Measurements from ENCODE around the gene B4GALNT3.

Gene B4GALNT3

DNA sequence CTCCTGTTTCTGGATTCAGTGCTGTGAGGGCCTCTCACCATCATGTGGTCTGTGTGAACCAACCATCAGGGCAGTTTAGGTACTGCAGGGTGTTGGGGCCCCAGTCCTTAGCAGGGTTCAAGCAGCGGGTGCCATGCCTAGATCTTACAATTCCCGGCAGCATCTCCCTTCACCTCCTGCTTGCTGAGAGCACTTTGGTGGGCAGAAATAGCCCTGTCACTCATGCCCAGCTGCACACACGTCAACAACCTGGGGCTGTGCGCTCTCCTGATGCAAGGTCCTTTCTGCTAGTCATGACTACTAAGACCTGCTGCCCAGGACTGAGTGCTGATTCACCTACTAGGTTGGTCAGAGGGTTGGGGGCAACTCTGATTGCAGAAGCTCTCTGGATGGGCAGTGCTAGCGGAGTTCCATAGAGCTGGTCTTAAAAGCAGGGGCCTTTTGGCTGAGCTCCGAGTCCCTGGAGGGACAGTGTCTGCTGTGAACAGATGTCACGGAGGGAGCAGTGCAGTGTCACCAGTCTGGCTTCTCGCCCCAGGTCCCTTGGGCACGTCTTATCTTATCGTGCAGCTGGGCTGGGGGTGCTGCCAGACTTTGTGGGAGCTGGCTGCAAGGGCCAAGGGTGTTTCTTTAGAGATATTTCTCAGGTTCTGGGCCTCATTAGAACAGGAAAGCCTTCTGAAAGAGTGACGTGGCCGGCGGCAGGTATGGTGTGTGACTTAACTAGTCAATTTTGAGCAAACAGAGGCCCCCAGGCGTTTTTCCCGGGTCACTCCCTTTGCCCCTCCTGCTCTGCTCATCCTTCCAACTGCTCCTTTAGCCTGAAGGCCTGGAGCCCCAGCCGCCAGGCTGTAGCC lies 131.7 kb downstream of the B4GALNT3 start:
- in situ Hi-C loops (cut with MboI; ENCODE audit: low sequenced_read_pairs, unreplicated experiment) = no loop called here
- TF ChIP-seq, protein P1, sequence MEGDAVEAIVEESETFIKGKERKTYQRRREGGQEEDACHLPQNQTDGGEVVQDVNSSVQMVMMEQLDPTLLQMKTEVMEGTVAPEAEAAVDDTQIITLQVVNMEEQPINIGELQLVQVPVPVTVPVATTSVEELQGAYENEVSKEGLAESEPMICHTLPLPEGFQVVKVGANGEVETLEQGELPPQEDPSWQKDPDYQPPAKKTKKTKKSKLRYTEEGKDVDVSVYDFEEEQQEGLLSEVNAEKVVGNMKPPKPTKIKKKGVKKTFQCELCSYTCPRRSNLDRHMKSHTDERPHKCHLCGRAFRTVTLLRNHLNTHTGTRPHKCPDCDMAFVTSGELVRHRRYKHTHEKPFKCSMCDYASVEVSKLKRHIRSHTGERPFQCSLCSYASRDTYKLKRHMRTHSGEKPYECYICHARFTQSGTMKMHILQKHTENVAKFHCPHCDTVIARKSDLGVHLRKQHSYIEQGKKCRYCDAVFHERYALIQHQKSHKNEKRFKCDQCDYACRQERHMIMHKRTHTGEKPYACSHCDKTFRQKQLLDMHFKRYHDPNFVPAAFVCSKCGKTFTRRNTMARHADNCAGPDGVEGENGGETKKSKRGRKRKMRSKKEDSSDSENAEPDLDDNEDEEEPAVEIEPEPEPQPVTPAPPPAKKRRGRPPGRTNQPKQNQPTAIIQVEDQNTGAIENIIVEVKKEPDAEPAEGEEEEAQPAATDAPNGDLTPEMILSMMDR (IDR thresholded peaks at IDR 0.05; ENCODE audit: borderline replicate concordance, control extremely low read depth, extremely low read depth, insufficient read depth, missing control alignments) = no peak
- no peak for DNase-seq (ENCODE audit: low spot score)

- TF ChIP-seq, protein P1 (IDR thresholded peaks at IDR 0.05; ENCODE audit: borderline replicate concordance, control extremely low read depth, extremely low read depth, insufficient read depth, missing control alignments) = no peak
- no peak for DNase-seq (ENCODE audit: low spot score)
- in situ Hi-C loops (cut with MboI; ENCODE audit: low sequenced_read_pairs, unreplicated experiment) = no loop called here
Observed at GRCh38 chr12:592024-592505, 132.3 kb downstream of the B4GALNT3 start.

DNA sequence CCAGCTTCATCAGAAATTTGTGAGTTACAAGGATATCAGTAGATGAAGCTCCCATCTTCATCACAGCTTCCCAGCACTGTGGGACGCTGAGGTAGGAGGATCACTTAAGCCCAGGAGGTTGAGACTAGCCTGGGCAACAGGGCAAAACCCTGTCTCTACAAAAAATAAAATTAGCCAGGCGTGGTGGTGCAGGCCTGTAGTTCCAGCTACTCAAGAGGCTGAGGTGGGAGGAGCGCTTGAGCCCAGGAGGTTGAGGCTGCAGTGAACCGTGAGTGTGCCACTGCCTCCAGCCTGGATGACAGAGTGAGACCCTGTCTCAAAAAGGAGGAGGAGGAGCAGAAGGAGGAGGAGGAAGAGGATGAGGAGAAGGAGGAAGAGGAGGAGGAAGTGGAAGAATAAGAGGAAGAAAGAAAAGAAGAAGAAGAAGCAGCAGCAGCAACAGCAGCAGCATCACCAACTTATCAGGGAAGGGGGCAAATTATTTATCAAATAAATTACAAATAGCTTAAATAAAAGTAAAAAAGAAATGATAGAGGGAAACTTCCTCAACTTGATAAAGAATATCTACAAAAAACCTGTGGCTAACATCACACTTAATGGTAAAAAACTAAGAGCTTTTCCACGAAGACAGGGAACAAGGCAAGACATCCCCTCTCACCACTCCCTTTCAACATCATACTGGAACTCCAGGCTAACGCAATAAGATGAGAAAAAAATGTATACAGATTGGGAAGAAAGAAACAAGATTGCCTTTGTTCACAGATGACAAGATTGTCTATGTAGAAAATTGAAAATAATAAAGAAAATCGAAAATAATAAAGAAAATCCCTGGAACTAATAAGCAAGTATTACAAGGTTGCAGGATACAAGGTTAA lies 133.9 kb downstream of the B4GALNT3 start:
- in situ Hi-C loops (cut with MboI; ENCODE audit: low sequenced_read_pairs, unreplicated experiment) = no loop called here
- no peak for DNase-seq (ENCODE audit: low spot score)
- TF ChIP-seq, protein P1 (IDR thresholded peaks at IDR 0.05; ENCODE audit: borderline replicate concordance, control extremely low read depth, extremely low read depth, insufficient read depth, missing control alignments) = no peak

- DNase-seq (ENCODE audit: low spot score) = no peak
- TF ChIP-seq, protein P1 (IDR thresholded peaks at IDR 0.05; ENCODE audit: borderline replicate concordance, control extremely low read depth, extremely low read depth, insufficient read depth, missing control alignments) = no peak
- in situ Hi-C loops (cut with MboI; ENCODE audit: low sequenced_read_pairs, unreplicated experiment) = no loop called here
Observed at GRCh38 chr12:597926-598568, 138.3 kb downstream of the B4GALNT3 start.

DNA sequence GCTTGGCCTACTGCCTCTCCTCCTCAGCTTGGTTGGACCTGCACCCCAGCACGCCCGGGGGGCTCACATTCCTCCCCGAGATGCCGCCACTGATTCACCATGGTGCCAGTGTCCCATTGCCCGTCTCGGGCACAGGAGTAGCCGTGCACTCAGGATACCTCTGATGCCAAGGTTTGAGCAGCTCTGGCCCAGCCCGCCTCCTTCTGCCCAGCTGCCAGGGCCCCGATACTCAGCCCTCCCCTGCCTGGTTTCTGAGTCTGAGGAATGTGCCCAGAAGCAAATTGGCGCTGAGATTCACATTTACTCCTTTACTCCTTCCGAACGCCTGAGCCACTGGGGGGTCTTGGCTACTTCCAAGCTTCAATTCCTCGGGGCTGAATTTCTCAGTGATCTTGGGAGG lies 140.0 kb downstream of the B4GALNT3 start:
- no peak for DNase-seq (ENCODE audit: low spot score)
- TF ChIP-seq, protein P1 (IDR thresholded peaks at IDR 0.05; ENCODE audit: borderline replicate concordance, control extremely low read depth, extremely low read depth, insufficient read depth, missing control alignments) = no peak
- in situ Hi-C loops (cut with MboI; ENCODE audit: low sequenced_read_pairs, unreplicated experiment) = no loop called here
